Embryonic facial prominence (tissue), 1 donor: ENCODE results near the gene LCK.

Experiments used
- DNase-seq: peaks from one replicate; pipeline ENCODE4 v3.0.0-alpha.2; 2016; ENCODE audit errors: extremely low spot score

LCK gene

DNA sequence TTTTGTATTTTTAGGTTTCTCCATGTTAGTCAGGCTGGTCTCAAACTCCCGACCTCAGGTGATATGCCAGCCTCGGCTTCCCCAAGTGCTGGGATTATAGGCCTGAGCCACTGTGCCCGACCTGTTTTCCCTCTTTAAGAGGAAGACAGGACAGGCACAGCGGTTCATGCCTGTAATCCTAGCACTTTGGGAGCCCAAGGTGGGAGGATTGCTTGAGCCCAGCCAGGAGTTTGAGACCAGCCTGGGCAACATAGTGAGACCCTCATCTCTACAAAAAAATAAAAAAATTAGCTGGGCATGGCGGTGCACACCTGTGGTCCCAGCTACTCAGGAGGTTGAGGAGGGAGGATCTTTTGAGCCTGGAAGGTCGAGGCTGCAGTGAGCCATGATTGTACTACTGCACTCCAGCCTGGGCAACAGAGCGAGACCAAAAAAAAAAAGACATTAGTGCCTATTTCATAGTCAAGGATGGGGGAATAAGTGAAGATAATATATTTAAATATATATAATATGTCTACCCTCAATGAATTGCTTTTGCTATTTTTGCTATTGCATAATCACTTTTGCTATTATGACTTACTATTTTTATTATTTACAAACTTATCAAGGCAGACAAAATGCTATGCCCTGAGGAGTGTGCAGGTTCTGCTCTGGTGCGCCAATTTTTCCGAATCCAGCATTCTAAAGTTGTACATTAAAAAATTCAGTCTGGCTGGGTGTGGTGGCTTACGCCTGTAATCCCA is 67.2 kb downstream of the LCK start:
- no peak for DNase-seq

DNA sequence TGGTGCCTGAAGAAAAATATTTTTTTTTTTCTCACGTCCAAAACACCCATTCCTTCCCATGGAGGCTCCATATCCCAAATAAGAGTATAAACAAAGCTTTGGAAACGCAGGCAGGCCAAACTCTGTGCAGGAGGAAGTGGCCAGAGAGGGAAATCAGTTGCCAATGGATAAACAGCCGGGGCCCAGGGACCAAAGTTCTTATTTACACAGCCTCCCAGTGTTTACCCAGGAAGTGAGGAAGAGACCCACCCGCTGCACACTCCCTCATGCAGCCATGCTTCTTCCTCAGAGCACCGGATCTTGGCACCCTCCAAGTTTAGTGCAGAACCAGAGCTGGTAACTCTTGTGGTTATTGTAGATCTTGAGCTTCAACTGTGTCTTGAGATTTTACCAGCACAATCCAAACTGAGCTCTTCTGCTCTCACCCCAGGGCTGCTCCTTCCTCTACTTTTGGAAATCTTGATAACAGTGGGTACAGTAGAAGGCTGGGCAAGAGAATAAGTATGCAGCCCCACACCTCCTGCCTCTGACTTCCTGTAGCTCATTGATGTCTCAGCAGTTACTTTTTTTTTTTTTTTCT is 70.7 kb downstream of the LCK start:
- DNase-seq = no peak

DNA sequence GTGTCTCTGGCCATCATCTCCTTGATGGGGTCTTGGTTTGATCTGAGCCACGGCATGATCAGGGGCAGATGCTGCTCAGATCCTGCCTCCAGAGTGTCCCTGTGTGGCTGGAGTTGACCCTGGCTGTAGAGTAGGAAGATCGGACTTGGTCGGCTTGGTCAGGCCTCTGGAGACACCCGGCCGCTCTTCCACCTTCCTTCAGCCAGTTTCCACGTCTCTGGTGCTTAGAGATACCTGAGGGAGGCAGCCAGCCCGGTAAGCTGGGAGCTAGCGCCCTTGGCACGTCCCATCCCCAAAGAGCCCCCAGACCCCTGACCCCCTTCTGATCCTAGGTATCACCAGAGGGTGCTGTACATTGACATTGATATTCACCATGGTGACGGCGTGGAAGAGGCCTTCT is 76.1 kb downstream of the LCK start:
- no peak for DNase-seq

DNA sequence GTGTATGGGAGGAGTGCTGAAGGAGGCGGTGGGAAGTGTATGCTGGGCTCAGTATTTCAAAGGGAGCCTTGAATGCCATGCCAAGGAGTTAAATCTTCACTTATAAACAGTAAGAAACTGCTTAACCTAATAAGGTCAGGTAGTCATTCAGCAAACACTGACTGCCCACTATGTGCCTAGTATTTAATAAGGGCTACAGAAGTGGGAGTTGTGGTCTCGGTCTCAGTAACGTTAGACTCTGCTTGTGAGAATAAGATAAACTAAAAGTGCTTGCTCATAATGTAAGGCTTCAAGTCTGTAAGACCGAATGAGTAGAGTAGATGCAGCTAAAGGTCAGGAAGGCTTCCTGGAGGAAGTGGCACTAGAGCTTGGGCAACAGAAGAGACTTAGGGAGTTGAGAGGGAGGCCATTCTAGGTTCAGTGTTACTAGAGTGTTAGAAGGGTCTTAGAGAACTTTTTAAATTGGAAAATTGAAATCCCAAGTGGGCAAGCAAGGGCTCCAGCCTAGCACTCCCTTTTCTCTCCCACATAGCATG is 78.9 kb downstream of the LCK start:
- DNase-seq = no peak

DNA sequence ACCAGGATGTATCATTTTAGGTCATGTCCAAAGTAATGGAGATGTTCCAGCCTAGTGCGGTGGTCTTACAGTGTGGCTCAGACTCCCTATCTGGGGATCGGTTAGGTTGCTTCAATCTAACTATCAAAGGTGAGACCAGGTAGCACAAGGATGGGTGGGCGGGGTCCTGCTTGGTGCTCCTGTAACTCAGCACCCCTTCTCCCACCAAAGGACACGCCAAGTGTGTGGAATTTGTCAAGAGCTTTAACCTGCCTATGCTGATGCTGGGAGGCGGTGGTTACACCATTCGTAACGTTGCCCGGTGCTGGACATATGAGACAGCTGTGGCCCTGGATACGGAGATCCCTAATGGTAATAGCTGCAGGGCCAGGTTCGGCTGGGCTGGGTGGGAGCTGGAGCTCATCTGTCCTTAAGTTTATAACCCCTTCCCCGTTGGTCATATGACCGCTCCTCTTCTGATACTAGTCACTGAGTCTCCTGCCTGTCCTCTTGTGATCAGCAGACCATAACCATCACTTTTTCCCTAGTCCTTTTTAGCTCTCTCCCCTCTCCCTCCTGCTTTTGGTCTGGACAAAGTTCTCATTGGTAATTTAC is 79.6 kb downstream of the LCK start:
- no peak for DNase-seq

DNA sequence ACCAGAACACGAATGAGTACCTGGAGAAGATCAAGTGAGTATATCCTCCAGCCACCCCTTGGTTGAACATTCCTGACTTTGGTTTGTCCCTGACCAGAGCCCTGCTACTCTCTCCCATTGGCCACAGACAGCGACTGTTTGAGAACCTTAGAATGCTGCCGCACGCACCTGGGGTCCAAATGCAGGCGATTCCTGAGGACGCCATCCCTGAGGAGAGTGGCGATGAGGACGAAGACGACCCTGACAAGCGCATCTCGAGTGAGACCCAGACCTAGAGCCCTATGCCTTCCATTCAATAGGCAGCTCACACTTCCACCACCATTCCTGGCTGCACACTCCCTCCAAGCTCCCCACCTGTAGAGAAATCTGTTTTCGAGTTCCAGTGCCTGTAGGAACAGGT is 80.5 kb downstream of the LCK start:
- DNase-seq = no peak

DNA sequence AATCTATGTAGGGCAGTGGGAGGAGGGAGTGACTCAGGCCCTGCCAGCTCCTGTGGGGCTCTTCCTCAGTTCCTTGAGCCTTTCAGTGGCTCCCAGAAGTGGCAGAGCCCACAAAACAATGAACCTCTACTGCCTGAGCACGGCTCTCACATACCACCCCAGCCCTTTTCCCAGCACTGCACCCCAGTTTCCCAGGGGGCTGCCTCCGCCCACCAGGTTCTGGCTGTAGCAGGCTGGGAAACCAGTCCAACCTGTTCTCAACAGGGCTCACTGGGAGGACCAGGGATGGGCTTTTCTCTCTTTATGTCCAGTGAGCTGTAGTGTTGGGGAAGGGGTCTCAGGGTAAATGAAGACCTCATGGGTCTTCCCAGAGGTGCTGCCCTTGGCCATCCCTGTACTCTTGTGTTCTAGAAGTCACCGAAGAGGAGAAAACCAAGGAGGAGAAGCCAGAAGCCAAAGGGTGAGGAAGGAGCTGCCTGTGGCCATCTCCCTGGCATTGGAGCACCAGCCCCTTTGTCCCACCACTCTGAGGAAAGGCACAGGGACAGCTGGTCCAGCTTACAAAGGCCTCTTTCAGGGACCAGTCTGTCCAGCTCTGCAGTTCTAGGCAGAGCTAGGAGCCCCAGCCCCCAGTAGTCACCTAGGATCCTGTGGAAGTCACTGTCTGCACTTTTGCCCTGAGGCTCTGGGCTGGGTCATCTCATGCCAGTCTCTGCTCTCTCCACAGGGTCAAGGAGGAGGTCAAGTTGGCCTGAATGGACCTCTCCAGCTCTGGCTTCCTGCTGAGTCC is 81.4 kb downstream of the LCK start:
- DNase-seq = no peak

DNA sequence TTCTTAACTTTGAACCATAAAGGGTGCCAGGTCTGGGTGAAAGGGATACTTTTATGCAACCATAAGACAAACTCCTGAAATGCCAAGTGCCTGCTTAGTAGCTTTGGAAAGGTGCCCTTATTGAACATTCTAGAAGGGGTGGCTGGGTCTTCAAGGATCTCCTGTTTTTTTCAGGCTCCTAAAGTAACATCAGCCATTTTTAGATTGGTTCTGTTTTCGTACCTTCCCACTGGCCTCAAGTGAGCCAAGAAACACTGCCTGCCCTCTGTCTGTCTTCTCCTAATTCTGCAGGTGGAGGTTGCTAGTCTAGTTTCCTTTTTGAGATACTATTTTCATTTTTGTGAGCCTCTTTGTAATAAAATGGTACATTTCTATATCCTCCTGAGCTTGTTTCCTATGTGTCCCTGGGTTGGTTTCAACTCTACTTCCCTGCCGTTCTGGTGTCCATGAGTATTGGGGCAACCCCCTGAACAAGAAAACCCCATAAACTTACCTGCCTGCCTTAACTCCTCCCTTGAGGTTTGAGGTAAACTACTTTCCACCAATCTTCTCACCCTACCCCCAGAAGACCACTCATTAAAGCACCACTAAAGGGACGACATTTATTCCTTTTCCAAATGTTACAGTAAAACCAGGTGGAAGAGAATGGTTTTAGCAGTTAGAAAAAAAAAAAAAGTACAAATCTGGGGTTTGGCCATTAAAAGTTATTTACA is 82.3 kb downstream of the LCK start:
- no peak for DNase-seq

DNA sequence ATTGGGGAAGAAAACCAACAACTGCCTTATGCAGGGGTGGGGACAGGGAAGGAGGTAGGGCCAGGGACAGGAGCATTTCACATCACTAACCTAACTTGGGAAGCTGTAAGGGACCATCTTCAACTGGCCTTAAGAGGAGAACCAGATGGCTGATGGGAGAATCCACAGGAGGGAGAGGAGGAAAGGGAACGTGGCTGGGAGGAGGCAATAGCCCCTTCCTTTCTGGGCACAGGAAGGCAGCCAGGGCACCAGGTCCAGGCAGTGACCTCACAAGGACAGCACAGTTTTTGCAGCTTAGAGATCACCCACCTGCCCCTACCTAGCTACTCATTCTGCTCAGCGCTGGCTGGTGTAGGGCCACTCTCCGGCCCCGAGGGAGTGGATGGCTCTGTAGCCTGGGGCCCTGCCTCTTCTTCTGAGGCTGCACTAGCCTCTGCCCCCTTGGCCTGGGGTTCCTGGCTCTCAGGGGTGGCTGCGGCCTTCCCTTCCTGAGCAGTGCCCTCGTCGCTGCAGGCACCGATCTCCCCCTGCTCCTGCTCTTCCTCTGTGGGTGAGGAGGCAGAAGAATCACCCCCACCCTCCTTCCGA is 83.3 kb downstream of the LCK start:
- no peak for DNase-seq

DNA sequence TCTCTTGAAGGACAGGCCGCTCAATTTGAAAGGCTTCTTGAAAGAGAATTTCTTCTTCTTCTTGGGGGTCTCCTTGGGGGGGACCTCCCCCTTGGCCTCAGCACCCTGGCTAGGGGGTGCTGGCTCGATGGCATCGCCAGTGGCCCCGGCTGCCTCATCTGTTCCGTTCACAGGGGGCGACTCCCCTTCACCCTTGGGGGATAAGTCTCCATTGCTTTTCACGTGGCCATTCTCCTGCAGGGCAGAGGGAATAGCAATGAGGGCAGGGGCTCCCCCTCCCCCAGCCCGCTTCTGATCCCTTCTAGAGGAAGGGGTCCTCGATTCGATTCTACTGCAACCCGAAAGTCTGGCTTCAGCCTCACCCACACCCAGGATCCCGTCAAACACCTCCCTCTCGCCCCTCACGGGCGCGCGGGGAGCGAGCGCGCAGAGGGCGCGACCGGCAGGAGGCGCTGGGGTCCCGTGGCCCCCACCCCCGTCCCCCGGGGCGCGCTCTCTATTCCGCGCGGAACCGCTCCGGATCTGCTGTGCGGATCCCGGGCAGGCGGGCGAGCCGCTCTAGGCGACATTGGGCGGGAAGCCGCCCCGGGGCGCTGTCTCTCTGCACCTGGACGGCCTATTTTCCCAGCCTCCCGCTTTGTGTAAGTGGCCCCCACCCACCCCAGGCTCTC is 83.9 kb downstream of the LCK start:
- DNase-seq = no peak

DNA sequence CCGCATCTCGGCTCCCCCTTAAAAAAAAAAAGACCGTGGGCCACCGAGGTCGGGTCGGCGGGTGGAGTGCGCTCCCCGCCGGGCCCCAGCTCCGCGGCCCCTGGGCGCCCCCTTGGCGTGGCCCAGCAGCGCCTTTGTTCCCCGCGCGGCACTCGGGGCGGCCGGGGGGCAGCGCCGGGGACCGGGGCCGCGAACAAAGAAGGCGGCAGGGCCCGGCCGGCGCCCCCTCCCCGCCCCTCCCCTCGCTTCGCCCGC is 84.4 kb downstream of the LCK start:
- no peak for DNase-seq
